ENCODE measurements around the gene CALCOCO1.

GRCh38 chr12:53695152-53696145 lies 31.8 kb downstream of the CALCOCO1 start:
- TF ChIP-seq CTCF (conservative IDR thresholded peaks at IDR 0.05; ENCODE audit: low read length) (no peak), EZH2phosphoT487 (IDR thresholded peaks at IDR 0.05; ENCODE audit: borderline replicate concordance, low read depth, low read length) (no peak; the same call in 1 of the 2 replicates)

All from OCI-LY7 (cell line).